Loucy (cell line): ENCODE data around the gene PPIH.

Source experiments
- CTCF ChIP-seq: fragments of 200-600 bp; sonication (generic); conservative IDR thresholded peaks from 2 replicates; pipeline ENCODE4 v1.5.1; 2014; ENCODE audit warnings: mild to moderate bottlenecking, antibody characterized with exemption, low read length
- EZH2phosphoT487 ChIP-seq: fragments of 200-600 bp; IDR thresholded peaks from 2 replicates; pipeline ENCODE4 v1.6.1; 2018; ENCODE audit warnings: antibody characterized with exemption, mild to moderate bottlenecking, moderate library complexity, borderline replicate concordance

- no peak for TF ChIP-seq CTCF
- TF ChIP-seq EZH2phosphoT487 = no peak
These were observed at the start of gene PPIH for GRCh38 chr1:42657981-42658876.
